Measurements from ENCODE around the gene CTNNA1. TPM values are rescaled to one million over a fixed set of nuclear protein-coding genes. Genes with fewer than 3 reads are reported as not detected.

Gene CTNNA1
- total and polyA plus RNA-seq, 2 of the 8 experiments (the other 6 are each of a cell fraction or from before 2014, with no cell fraction given), result 115 to 349 TPM

DNA sequence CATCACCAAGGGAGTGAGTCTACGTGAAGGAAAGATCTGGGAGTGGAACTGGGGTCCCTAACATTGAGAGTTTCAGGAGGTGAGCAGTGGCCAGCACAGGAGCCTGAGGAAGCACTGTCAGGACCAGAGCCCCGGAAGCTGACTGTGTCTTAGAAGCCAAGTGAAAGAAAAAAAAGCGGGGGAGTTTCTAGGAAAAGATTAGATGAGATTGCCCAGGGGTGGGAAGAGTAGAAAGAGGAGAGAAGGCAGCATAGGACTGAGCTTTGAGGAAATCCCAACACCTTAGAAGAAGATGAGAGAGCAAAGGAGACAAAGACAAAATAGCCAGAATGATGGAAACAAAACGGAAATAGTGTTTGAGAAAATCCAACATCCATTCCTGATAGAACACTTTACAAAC, 158.9 kb downstream of the CTNNA1 start:
- H3K4me3 ChIP-seq (ENCODE audit: extremely low read depth in 1 of 4, insufficient read depth in 2 of 4, low read depth in 3 of 4, low read length in 4 of 4), result no peak overlapping the region
- FAIRE-seq (no peak), DNase-seq (ENCODE audit: low read depth in 1 of 2, low spot score in 2 of 2) (no peak)
- no peak overlapping the region for H3K27ac ChIP-seq (ENCODE audit: low read depth, low read length)
- no peak overlapping the region for H2AFZ ChIP-seq (ENCODE audit: low read length)
- H3K23me2 ChIP-seq (ENCODE audit: low read depth, low read length), result no peaks in the 10 kb centered on the region
- H3K9ac ChIP-seq (replicated peaks in 1 of 4; ENCODE audit: extremely low read depth in 1 of 4, low read depth in 3 of 4, low read length in 3 of 4), result no peak overlapping the region
- no peak overlapping the region for H3K14ac ChIP-seq (ENCODE audit: insufficient read length)
- no peaks in the 10 kb centered on the region for H3K4me1 ChIP-seq (replicated peaks in 1 of 4; ENCODE audit: control insufficient read depth in 3 of 4, insufficient read depth in 4 of 4, low read length in 3 of 4)
- H2AK5ac ChIP-seq (ENCODE audit: low read depth, low read length), result no peak overlapping the region
- peaks cover 0 to 18% (median 2%) of the 10 kb centered on the region in 4 experiments; a peak in 4 of 8 replicates for H3K36me3 ChIP-seq (ENCODE audit: control insufficient read depth in 2 of 4, insufficient read depth in 4 of 4, low read length in 3 of 4)
- H2BK20ac ChIP-seq (ENCODE audit: low read length), result no peak overlapping the region
- no peak overlapping the region for H3K18ac ChIP-seq (ENCODE audit: extremely low read depth, low read length)
- H3K9me3 ChIP-seq (ENCODE audit: insufficient read depth in 2 of 2, low read depth in 1 of 2, low read length in 1 of 2), result no peaks in the 10 kb centered on the region
- H3K79me2 ChIP-seq (ENCODE audit: control insufficient read depth in 1 of 2, insufficient read depth in 2 of 2, low read length in 2 of 2), result no peaks in the 10 kb centered on the region
- no peak overlapping the region for H4K8ac ChIP-seq (ENCODE audit: extremely low read depth, insufficient read depth, low read length)
- no peaks in the 10 kb centered on the region for H3K79me1 ChIP-seq (ENCODE audit: low read depth, low read length)
- no peak overlapping the region for H4K91ac ChIP-seq (replicated peaks; ENCODE audit: insufficient read length, low read length)
- H3K27me3 ChIP-seq (replicated peaks in 1 of 4; ENCODE audit: control insufficient read depth in 3 of 4, extremely low read depth in 1 of 4, insufficient read depth in 3 of 4, low read length in 3 of 4), result no peaks in the 10 kb centered on the region
- no peak overlapping the region for H2BK5ac ChIP-seq (ENCODE audit: low read depth, low read length)
- no peak overlapping the region for H3K4me2 ChIP-seq (ENCODE audit: insufficient read depth in 1 of 2, low read depth in 2 of 2, low read length in 2 of 2)
- H4K5ac ChIP-seq (ENCODE audit: insufficient read length, low read depth, low read length), result no peak overlapping the region
- POLR2A ChIA-PET (ENCODE audit: partially characterized antibody), result no interaction called here
- H2BK15ac ChIP-seq (ENCODE audit: low read length), result no peak overlapping the region
- no peak overlapping the region for H2BK120ac ChIP-seq (replicated peaks; ENCODE audit: low read depth, low read length)
- CTCF ChIA-PET (ENCODE audit: partially characterized antibody), result interaction anchor here (1.2 to 2.0 kb wide), 2 partner anchors 20 to 122 kb away, joined by 3 to 6 read pairs; no protein-coding TSS in a partner anchor
- no peak overlapping the region for H2BK12ac ChIP-seq (ENCODE audit: low read depth, low read length)
- H4K20me1 ChIP-seq (replicated peaks in 1 of 2; ENCODE audit: control insufficient read depth in 1 of 2, insufficient read depth in 2 of 2, low read length in 2 of 2), result peaks cover 0 to 2% of the 10 kb centered on the region in 2 experiments
- 85% methylated on average over 4 of the region's 4 CpGs; no CpG with 5 or more reads in 1 of the 2 experiments for WGBS, 2 experiments (ENCODE audit: extremely low coverage in 1 of 2, insufficient coverage in 1 of 2, insufficient read length in 1 of 2, insufficient replicate concordance in 2 of 2, low coverage in 1 of 2, low lambda C conversion rate in 2 of 2, missing lambda C conversion rate in 1 of 2)
- H3K56ac ChIP-seq (replicated peaks; ENCODE audit: insufficient read length, low read depth, low read length), result no peak overlapping the region
- no peak overlapping the region for H3K4ac ChIP-seq (replicated peaks; ENCODE audit: insufficient read length, low read depth, low read length)
- no peak overlapping the region for H3K23ac ChIP-seq (ENCODE audit: insufficient read length)
- TF ChIP-seq TAF7 (optimal IDR thresholded peaks at IDR 0.05; ENCODE audit: borderline replicate concordance, low read depth, low read length) (no peak), MAFK (IDR thresholded peaks at IDR 0.05; ENCODE audit: low read depth, low read length) (no peak), POLR2AphosphoS5 (IDR thresholded peaks at IDR 0.05; ENCODE audit: low read depth, low read length) (no peak), SIN3A (conservative IDR thresholded peaks at IDR 0.05 in 1 of 2, IDR thresholded peaks at IDR 0.05 in 1 of 2; ENCODE audit: low read depth in 1 of 2, low read length in 2 of 2) (no peak), POLR2A (IDR thresholded peaks at IDR 0.05; ENCODE audit: control extremely low read depth in 1 of 2, low read depth in 2 of 2, low read length in 2 of 2) (no peak), KDM5A (IDR thresholded peaks at IDR 0.05; ENCODE audit: low read length) (no peak), KDM1A (IDR thresholded peaks at IDR 0.05; ENCODE audit: borderline replicate concordance, low read length) (no peak), ZNF274 (IDR thresholded peaks at IDR 0.05; ENCODE audit: borderline replicate concordance, extremely low read depth, low read length) (no peak), SAP30 (IDR thresholded peaks at IDR 0.05; ENCODE audit: insufficient read depth, insufficient replicate concordance, low read length) (no peak), HDAC6 (IDR thresholded peaks at IDR 0.05; ENCODE audit: low read depth, low read length) (no peak), ATF2 (IDR thresholded peaks at IDR 0.05; ENCODE audit: low read length) (no peak), TEAD4 (IDR thresholded peaks at IDR 0.05; ENCODE audit: low read depth, low read length) (no peak), BRCA1 (IDR thresholded peaks at IDR 0.05; ENCODE audit: low read depth, low read length) (no peak)
